ENCODE measurements around the gene ITPRID1. TPM values are rescaled to one million over a fixed set of nuclear protein-coding genes. Genes with fewer than 3 reads are reported as not detected.
A peak's percentile ranks its signal among the peaks of the same experiment; 100 is the strongest.
"Not testable (repeated sequence)": the region's sequence is repeated elsewhere in the genome, so short reads cannot be mapped to it uniquely, and the experiment has no call there.

ITPRID1 gene
- total RNA-seq, result not detected in 2 replicates

DNA sequence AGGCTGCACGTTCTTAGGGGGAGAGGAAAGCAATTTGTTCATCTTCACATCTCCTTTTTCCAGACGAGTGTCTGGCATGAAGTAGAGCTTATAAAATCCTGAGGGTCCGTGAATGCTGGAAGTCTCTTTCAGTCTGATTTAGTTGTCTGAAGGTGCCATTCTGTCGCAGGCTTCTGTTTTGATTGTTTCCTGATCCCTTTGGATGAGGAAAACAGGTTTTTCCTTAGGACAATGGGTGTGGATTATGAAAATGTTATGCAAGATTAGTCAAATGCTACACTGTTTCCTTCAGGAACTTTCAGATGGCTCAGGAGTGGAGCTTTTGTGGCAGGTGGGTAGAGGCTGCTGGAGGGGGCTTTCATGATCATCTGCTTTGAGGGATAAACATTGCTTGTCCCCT is at the start of gene ITPRID1:
Gene ITPRID1, plus strand, starts transcription at position 301 of the 400 bp plus-strand sequence. CDS start 38,935 bp downstream, outside the sequence.
- Mint-ChIP-seq H3K27me3 (ENCODE audit: insufficient read depth) (no peaks in the 10 kb centered on the region), H3K4me3 (no peak within 1 kb of the TSS), H3K4me1 (ENCODE audit: low read depth) (no peaks in the 10 kb centered on the region), H3K27ac (no peak within 1 kb of the TSS), H3K9me3 (peaks cover 24% of the 10 kb centered on the region), H3K36me3 (ENCODE audit: low read depth) (no peaks in the 10 kb centered on the region)
- intact Hi-C loops (cut with micrococcal nuclease), result no loop called here
- no peak for DNase-seq (ENCODE audit: low spot score)

DNA sequence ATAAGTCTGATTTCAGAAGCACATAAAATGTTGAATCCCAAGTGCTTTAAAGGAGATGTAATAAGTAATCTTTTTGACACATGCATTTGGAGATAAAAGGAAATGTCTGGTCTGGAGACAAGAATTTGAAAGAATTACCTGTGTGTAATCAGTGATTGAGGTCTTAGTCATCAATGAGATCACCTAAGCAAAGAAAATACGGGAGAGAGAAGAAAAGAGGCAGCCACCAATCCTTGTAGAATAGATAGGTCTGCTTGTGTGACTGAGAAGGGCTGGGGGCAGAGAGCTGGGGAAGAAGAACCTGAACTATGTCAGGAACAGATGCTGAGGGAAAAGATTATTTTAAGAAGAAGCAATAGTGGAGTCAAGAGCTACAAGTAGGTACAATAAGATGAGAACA is 49.3 kb upstream of the ITPRID1 start:
- Mint-ChIP-seq H3K27ac (no peak overlapping the region), H3K4me1 (ENCODE audit: low read depth) (no peaks in the 10 kb centered on the region), H3K9me3 (no peaks in the 10 kb centered on the region), H3K27me3 (ENCODE audit: insufficient read depth) (no peaks in the 10 kb centered on the region), H3K36me3 (ENCODE audit: low read depth) (no peaks in the 10 kb centered on the region), H3K4me3 (no peak overlapping the region)
- DNase-seq (ENCODE audit: low spot score), result no peak
- intact Hi-C loops (cut with micrococcal nuclease), result no loop called here

DNA sequence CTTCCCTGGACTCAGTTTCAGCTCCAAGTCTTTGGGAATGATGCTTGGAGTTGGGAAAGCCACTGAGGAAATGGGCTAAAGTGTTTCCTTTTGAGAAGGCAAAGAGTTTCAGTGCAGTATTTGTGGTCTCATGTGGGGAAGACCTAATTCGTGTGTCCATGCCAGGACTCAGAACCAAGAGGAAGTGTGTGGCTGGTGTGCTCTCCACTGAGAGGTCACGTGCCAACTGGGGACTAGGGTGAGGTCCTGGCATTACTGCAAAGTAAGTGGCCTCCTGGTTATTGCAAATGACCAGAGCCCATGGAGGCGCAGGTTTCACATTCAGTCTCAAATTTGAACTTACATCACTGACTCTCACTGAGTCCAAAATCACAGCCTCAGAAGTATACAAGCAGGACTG is 48.6 kb upstream of the ITPRID1 start:
- no peak overlapping the region for H3K4me3 Mint-ChIP-seq
- no peaks in the 10 kb centered on the region for H3K4me1 Mint-ChIP-seq (ENCODE audit: low read depth)
- DNase-seq (ENCODE audit: low spot score), result no peak
- H3K36me3 Mint-ChIP-seq (ENCODE audit: low read depth), result no peaks in the 10 kb centered on the region
- no peaks in the 10 kb centered on the region for H3K27me3 Mint-ChIP-seq (ENCODE audit: insufficient read depth)
- no peak overlapping the region for H3K27ac Mint-ChIP-seq
- intact Hi-C loops (cut with micrococcal nuclease), result no loop called here
- no peaks in the 10 kb centered on the region for H3K9me3 Mint-ChIP-seq

DNA sequence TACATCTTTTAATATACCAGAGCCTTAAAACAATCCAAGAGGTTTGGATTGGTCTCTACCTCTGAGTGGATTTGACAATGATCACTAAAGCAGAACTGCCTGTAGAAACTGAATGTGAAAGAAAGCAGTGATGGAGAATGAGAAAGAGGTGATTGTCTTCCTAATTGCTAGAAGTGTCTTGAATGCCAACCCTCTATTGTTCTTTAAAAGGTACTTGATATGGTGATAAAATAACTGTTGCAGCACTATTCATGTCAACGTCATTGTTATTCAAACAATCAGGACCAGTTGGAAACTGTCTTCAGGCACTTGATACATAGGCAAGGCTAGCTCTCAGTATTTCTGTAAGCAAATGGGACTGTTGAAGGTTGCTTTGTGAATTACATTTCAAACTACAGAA is 47.9 kb upstream of the ITPRID1 start:
- Mint-ChIP-seq H3K4me3 (no peak overlapping the region), H3K9me3 (no peaks in the 10 kb centered on the region), H3K36me3 (ENCODE audit: low read depth) (no peaks in the 10 kb centered on the region), H3K27ac (no peak overlapping the region), H3K27me3 (ENCODE audit: insufficient read depth) (no peaks in the 10 kb centered on the region), H3K4me1 (ENCODE audit: low read depth) (no peaks in the 10 kb centered on the region)
- no peak for DNase-seq (ENCODE audit: low spot score)
- intact Hi-C loops (cut with micrococcal nuclease), result no loop called here

- DNase-seq (ENCODE audit: low spot score); H3K4me3 Mint-ChIP-seq; H3K4me1 Mint-ChIP-seq (ENCODE audit: low read depth); H3K9me3 Mint-ChIP-seq; H3K27me3 Mint-ChIP-seq (ENCODE audit: insufficient read depth); intact Hi-C loops (cut with micrococcal nuclease); H3K36me3 Mint-ChIP-seq (ENCODE audit: low read depth); H3K27ac Mint-ChIP-seq: not testable (repeated sequence)
Observed at GRCh38 chr7:31470883-31471282, 43.0 kb upstream of the ITPRID1 start.

GRCh38 chr7:31475368-31475767 is 38.5 kb upstream of the ITPRID1 start:
- Mint-ChIP-seq H3K27ac (no peak overlapping the region), H3K36me3 (ENCODE audit: low read depth) (no peaks in the 10 kb centered on the region), H3K4me1 (ENCODE audit: low read depth) (no peaks in the 10 kb centered on the region), H3K4me3 (no peak overlapping the region), H3K9me3 (no peaks in the 10 kb centered on the region), H3K27me3 (ENCODE audit: insufficient read depth) (no peaks in the 10 kb centered on the region)
- DNase-seq (ENCODE audit: low spot score), result no peak
- intact Hi-C loops (cut with micrococcal nuclease), result no loop called here

GRCh38 chr7:31476073-31476745 is 37.7 kb upstream of the ITPRID1 start:
- DNase-seq (ENCODE audit: low spot score), result no peak
- no peaks in the 10 kb centered on the region for H3K27me3 Mint-ChIP-seq (ENCODE audit: insufficient read depth)
- H3K36me3 Mint-ChIP-seq (ENCODE audit: low read depth), result no peaks in the 10 kb centered on the region
- H3K9me3 Mint-ChIP-seq, result no peaks in the 10 kb centered on the region
- no peaks in the 10 kb centered on the region for H3K4me1 Mint-ChIP-seq (ENCODE audit: low read depth)
- intact Hi-C loops (cut with micrococcal nuclease), result no loop called here
- H3K27ac Mint-ChIP-seq, result no peak overlapping the region
- H3K4me3 Mint-ChIP-seq, result no peak overlapping the region

DNA sequence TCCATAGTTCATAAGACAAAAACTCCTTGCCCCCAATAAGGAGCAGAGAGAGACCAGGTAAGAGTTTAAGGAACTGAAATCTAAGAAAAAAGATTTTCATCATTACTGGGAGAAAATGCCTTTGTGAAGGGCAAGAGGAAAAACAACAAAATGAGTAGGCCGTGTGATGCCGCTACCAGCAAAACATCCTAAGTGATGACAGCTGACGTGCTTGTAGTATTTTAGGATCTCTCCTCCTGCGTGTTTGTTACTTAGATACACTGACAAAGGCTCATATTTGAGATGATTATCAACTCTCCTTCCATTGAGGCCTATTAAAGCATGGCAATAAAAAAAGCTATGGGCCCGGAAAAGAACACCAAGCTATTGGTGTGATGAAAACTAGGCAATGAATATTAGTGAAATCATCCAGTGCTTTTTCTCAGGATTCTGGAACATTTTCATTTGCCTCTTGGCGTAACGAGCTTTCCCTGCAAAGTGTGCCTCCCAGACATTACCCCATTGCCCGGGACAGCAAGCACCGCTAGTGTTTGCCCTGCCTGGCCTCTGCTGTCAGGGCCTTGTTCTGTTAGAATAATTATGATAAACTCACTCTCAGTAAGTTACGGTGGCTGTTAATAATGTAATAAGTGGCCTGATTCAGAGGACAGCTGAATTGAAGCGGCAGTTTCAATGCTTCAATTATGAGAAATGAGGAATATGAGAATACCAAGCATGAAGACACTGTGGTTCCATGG is 36.8 kb upstream of the ITPRID1 start:
- no peaks in the 10 kb centered on the region for H3K36me3 Mint-ChIP-seq (ENCODE audit: low read depth)
- H3K4me1 Mint-ChIP-seq (ENCODE audit: low read depth), result no peaks in the 10 kb centered on the region
- no peaks in the 10 kb centered on the region for H3K9me3 Mint-ChIP-seq
- no peak overlapping the region for H3K4me3 Mint-ChIP-seq
- no peaks in the 10 kb centered on the region for H3K27me3 Mint-ChIP-seq (ENCODE audit: insufficient read depth)
- intact Hi-C loops (cut with micrococcal nuclease), result no loop called here
- H3K27ac Mint-ChIP-seq, result no peak overlapping the region
- DNase-seq (ENCODE audit: low spot score), result no peak

DNA sequence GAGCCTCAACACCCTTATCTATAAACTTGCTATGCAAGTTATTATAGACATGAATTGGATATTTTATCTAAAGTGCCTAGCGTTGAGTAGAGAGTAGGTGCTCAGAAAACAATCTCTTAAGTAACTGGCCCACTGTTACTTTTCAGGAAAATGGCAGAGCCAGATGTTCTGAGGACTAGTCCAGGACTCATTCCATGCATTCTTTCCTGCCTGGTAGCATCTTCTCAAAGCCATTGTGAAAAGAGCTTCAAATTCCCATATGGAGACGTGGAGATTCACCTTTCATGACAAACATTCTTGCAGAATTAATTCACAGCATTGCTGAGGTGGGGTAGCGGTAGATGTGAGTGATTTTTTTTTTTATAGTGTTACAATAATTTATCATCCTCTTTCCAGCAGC is 35.9 kb upstream of the ITPRID1 start:
- no peak overlapping the region for H3K4me3 Mint-ChIP-seq
- no peaks in the 10 kb centered on the region for H3K36me3 Mint-ChIP-seq (ENCODE audit: low read depth)
- no peaks in the 10 kb centered on the region for H3K4me1 Mint-ChIP-seq (ENCODE audit: low read depth)
- H3K27ac Mint-ChIP-seq, result no peak overlapping the region
- intact Hi-C loops (cut with micrococcal nuclease), result no loop called here
- H3K27me3 Mint-ChIP-seq (ENCODE audit: insufficient read depth), result no peaks in the 10 kb centered on the region
- DNase-seq (ENCODE audit: low spot score), result no peak
- H3K9me3 Mint-ChIP-seq, result no peaks in the 10 kb centered on the region

DNA sequence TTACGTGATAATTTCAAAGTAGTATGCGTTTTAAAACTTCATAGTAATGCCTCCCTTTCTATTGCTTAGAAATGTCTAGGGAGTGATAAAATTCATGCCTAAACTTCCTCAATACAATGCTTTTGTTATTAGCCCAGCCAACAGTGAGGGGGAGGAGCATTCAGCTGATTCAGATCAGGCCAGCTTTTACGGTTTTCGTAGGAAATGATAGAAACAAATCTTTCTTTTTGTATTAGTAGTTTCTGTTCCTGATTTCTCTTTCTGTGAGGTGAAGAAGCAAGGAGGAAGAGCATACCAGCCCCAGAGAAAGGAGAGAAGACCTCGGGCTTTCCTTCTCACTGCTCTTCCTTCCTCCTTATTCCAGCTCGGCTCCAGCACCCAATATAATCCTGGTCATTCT is 35.2 kb upstream of the ITPRID1 start:
- no peak overlapping the region for H3K4me3 Mint-ChIP-seq
- DNase-seq (ENCODE audit: low spot score), result no peak
- intact Hi-C loops (cut with micrococcal nuclease), result no loop called here
- no peak overlapping the region for H3K27ac Mint-ChIP-seq
- no peaks in the 10 kb centered on the region for H3K27me3 Mint-ChIP-seq (ENCODE audit: insufficient read depth)
- H3K36me3 Mint-ChIP-seq (ENCODE audit: low read depth), result no peaks in the 10 kb centered on the region
- no peaks in the 10 kb centered on the region for H3K9me3 Mint-ChIP-seq
- no peaks in the 10 kb centered on the region for H3K4me1 Mint-ChIP-seq (ENCODE audit: low read depth)

DNA sequence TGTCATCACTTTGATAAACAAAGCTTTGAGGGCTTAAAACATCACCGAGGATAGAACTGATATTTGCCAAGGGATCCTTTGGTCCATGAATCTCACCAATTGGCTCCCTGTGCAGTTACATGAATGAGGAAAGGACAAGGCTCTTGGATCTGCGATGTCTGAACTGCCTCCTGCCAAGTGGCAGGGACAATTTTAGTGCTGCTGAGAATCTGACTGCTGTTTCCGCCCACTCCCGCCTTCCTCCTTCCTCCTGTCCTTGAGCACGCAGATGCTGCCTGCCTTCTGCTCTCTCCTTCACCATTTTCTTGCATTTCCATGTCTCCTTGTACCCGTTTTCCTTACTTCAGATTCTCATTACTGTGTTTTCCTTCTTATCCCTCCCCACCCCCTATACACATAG is 26.8 kb upstream of the ITPRID1 start:
- H3K9me3 Mint-ChIP-seq, result no peaks in the 10 kb centered on the region
- no peak overlapping the region for H3K27ac Mint-ChIP-seq
- no peaks in the 10 kb centered on the region for H3K27me3 Mint-ChIP-seq (ENCODE audit: insufficient read depth)
- H3K4me3 Mint-ChIP-seq, result no peak overlapping the region
- H3K36me3 Mint-ChIP-seq (ENCODE audit: low read depth), result no peaks in the 10 kb centered on the region
- DNase-seq (ENCODE audit: low spot score), result no peak
- intact Hi-C loops (cut with micrococcal nuclease), result no loop called here
- H3K4me1 Mint-ChIP-seq (ENCODE audit: low read depth), result no peaks in the 10 kb centered on the region

- no peaks in the 10 kb centered on the region for H3K4me1 Mint-ChIP-seq (ENCODE audit: low read depth)
- intact Hi-C loops (cut with micrococcal nuclease), result no loop called here
- H3K9me3 Mint-ChIP-seq, result no peaks in the 10 kb centered on the region
- H3K4me3 Mint-ChIP-seq, result no peak overlapping the region
- H3K27ac Mint-ChIP-seq, result no peak overlapping the region
- no peaks in the 10 kb centered on the region for H3K36me3 Mint-ChIP-seq (ENCODE audit: low read depth)
- H3K27me3 Mint-ChIP-seq (ENCODE audit: insufficient read depth), result no peaks in the 10 kb centered on the region
- DNase-seq (ENCODE audit: low spot score), result no peak
Observed at GRCh38 chr7:31487476-31487875, 26.4 kb upstream of the ITPRID1 start.

GRCh38 chr7:31488562-31489203 is 25.2 kb upstream of the ITPRID1 start:
- no peak overlapping the region for H3K4me3 Mint-ChIP-seq
- H3K27me3 Mint-ChIP-seq (ENCODE audit: insufficient read depth), result no peaks in the 10 kb centered on the region
- H3K27ac Mint-ChIP-seq, result no peak overlapping the region
- peak; percentile 3 for DNase-seq (ENCODE audit: low spot score)
- no peaks in the 10 kb centered on the region for H3K9me3 Mint-ChIP-seq
- no peaks in the 10 kb centered on the region for H3K4me1 Mint-ChIP-seq (ENCODE audit: low read depth)
- H3K36me3 Mint-ChIP-seq (ENCODE audit: low read depth), result no peaks in the 10 kb centered on the region
- intact Hi-C loops (cut with micrococcal nuclease), result loop anchor here (1.0 kb wide), 1 partner anchor 45 kb away; no protein-coding TSS in a partner anchor

Measured in activated T-helper 1 cell treated with anti-CD3 and anti-CD28 coated beads, Interleukin-12 subunit alpha, Interleukin-12 subunit beta, Interleukin-2, Interleukin-4 antibody, amounts not matched to agents 30 ng/mL and 10 ng/mL and 1 ng/mL, durations not matched to agents 14 hours and 24 hours and 36 hours (primary cell).